SK-N-SH (cell line): ENCODE results near the gene APBA2.

ENCODE experiments used
- CTCF ChIP-seq: fragments of 200-600 bp; sonication (generic); IDR thresholded peaks from 2 replicates; pipeline ENCODE4 v1.6.1; 2017; ENCODE audit warnings: antibody characterized with exemption, mild to moderate bottlenecking, moderate library complexity
- GABPA ChIP-seq: IDR thresholded peaks from 2 replicates; pipeline ENCODE4 v1.4.0; 2012; ENCODE audit warnings: low read depth, mild to moderate bottlenecking
- MAX ChIP-seq: IDR thresholded peaks from 2 replicates; pipeline ENCODE4 v1.4.0; 2012; ENCODE audit warnings: low read depth
- RAD21 ChIP-seq: IDR thresholded peaks from 2 replicates; pipeline ENCODE4 v1.6.1; 2012; ENCODE audit warnings: mild to moderate bottlenecking, low read length
- REST ChIP-seq: IDR thresholded peaks from 2 replicates; pipeline ENCODE4 v1.6.1; 2012; ENCODE audit warnings: mild to moderate bottlenecking, low read depth, low read length, moderate library complexity
- SIN3A ChIP-seq: IDR thresholded peaks from 2 replicates; pipeline ENCODE4 v1.6.1; 2012; ENCODE audit warnings: low read depth, mild to moderate bottlenecking, low read length, moderate library complexity, borderline replicate concordance

GRCh38 chr15:29078541-29078940, 192.8 kb downstream of the APBA2 start:
- TF ChIP-seq SIN3A = no peak
- TF ChIP-seq MAX = no peak
- TF ChIP-seq CTCF = no peak
- no peak for TF ChIP-seq RAD21
- no peak for TF ChIP-seq REST
- no peak for TF ChIP-seq GABPA
